ENCODE measurements around the gene RSPH10B2. TPM values are rescaled to one million over a fixed set of nuclear protein-coding genes. Genes with fewer than 3 reads are reported as not detected.
"Not testable (repeated sequence)": the region's sequence is repeated elsewhere in the genome, so short reads cannot be mapped to it uniquely, and the experiment has no call there.

Gene RSPH10B2
- total and polyA plus RNA-seq, 2 of the 8 experiments (the other 6 are each of a cell fraction or from before 2014, with no cell fraction given) = 0.14 to 0.35 TPM

DNA sequence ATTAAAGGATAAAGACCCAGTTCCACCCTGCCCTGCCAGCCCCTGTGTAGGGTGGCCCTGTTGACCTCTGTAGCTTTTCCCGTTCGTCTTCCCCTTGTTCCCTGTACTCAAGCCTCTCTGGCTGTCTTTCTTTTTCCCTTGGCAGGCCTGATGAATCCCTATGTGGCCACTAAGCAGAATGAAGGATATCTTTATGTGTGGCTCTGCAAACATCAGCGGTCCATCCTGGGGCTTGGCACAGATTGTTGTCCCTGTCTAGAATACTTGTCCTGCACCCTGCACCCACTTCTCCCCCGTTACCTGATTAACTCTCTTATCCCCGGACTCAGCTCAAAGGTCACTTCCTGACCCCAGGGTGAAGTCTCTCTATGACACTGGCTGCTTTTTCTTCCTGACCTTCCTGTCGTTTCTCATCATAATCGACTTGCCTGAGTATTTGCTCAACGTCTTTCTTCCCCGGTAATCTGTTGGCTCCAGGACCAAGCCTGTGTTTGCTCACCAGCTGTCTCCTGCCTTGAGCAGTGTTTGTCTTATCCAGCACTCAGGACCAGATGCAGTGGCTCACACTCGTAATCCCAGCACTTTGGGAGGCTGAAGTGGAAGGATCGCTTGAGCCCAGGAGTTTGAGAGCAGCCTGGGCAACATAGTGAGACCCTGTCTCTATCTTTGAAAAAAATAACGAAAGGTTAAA lies 9.3 kb upstream of the RSPH10B2 start:
- H2BK20ac ChIP-seq (ENCODE audit: low read length); H3K18ac ChIP-seq (ENCODE audit: extremely low read depth, low read length); DNase-seq (ENCODE audit: low read depth in 1 of 2, low spot score in 2 of 2); H2AK5ac ChIP-seq (ENCODE audit: low read depth, low read length); H3K79me2 ChIP-seq (ENCODE audit: control insufficient read depth in 1 of 2, insufficient read depth in 2 of 2, low read length in 2 of 2); H3K4me2 ChIP-seq (ENCODE audit: insufficient read depth in 1 of 2, low read depth in 2 of 2, low read length in 2 of 2); H3K9me3 ChIP-seq (ENCODE audit: insufficient read depth in 2 of 2, low read depth in 1 of 2, low read length in 1 of 2); H3K27me3 ChIP-seq (replicated peaks in 1 of 4; ENCODE audit: control insufficient read depth in 3 of 4, extremely low read depth in 1 of 4, insufficient read depth in 3 of 4, low read length in 3 of 4); H2BK5ac ChIP-seq (ENCODE audit: low read depth, low read length); H3K27ac ChIP-seq (ENCODE audit: low read depth, low read length); H3K4me1 ChIP-seq (replicated peaks in 1 of 4; ENCODE audit: control insufficient read depth in 3 of 4, insufficient read depth in 4 of 4, low read length in 3 of 4); H2AFZ ChIP-seq (ENCODE audit: low read length); H3K56ac ChIP-seq (replicated peaks; ENCODE audit: insufficient read length, low read depth, low read length); H3K14ac ChIP-seq (ENCODE audit: insufficient read length); H2BK15ac ChIP-seq (ENCODE audit: low read length); H3K23ac ChIP-seq (ENCODE audit: insufficient read length); H3K36me3 ChIP-seq (ENCODE audit: control insufficient read depth in 2 of 4, insufficient read depth in 4 of 4, low read length in 3 of 4); H4K20me1 ChIP-seq (replicated peaks in 1 of 2; ENCODE audit: control insufficient read depth in 1 of 2, insufficient read depth in 2 of 2, low read length in 2 of 2); H3K23me2 ChIP-seq (ENCODE audit: low read depth, low read length); H2BK12ac ChIP-seq (ENCODE audit: low read depth, low read length); H2BK120ac ChIP-seq (replicated peaks; ENCODE audit: low read depth, low read length); H3K4me3 ChIP-seq (ENCODE audit: extremely low read depth in 1 of 4, insufficient read depth in 2 of 4, low read depth in 3 of 4, low read length in 4 of 4); H3K79me1 ChIP-seq (ENCODE audit: low read depth, low read length); H3K4ac ChIP-seq (replicated peaks; ENCODE audit: insufficient read length, low read depth, low read length); H4K91ac ChIP-seq (replicated peaks; ENCODE audit: insufficient read length, low read length); H4K5ac ChIP-seq (ENCODE audit: insufficient read length, low read depth, low read length); CTCF ChIA-PET (ENCODE audit: partially characterized antibody); H3K9ac ChIP-seq (replicated peaks in 1 of 4; ENCODE audit: extremely low read depth in 1 of 4, low read depth in 3 of 4, low read length in 3 of 4); H4K8ac ChIP-seq (ENCODE audit: extremely low read depth, insufficient read depth, low read length); FAIRE-seq; POLR2A ChIA-PET (ENCODE audit: partially characterized antibody): not testable (repeated sequence)
- WGBS, 2 experiments (ENCODE audit: extremely low coverage in 1 of 2, insufficient coverage in 1 of 2, insufficient read length in 1 of 2, insufficient replicate concordance in 2 of 2, low coverage in 1 of 2, low lambda C conversion rate in 2 of 2, missing lambda C conversion rate in 1 of 2) = 100% methylated on average over 1 of the region's 12 CpGs; no CpG with 5 or more reads in 1 of the 2 experiments

DNA sequence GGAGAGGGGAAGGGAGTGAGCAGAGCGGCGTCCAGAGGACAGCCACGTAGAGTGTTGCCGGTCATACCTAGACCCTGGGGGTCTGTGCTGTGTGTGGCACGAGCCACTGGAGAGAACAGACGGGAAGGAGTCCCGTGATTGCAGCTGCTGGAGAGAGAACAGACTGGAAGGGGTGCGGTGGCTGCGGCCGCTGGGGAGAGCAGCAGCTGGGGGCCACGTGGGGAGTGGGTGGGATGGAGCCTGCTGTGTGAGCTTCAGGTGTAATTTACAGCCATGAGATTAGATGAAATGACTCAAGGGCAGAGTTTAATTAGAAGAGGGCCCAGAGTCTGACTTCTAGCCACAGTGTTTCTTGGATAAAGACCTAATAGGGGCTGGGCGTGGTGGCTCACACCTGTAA lies 4.6 kb upstream of the RSPH10B2 start:
- WGBS, 2 experiments (ENCODE audit: extremely low coverage in 1 of 2, insufficient coverage in 1 of 2, insufficient read length in 1 of 2, insufficient replicate concordance in 2 of 2, low coverage in 1 of 2, low lambda C conversion rate in 2 of 2, missing lambda C conversion rate in 1 of 2) = 86% methylated on average over 6 of the region's 12 CpGs; no CpG with 5 or more reads in 1 of the 2 experiments
- CTCF ChIA-PET (ENCODE audit: partially characterized antibody); H3K23me2 ChIP-seq (ENCODE audit: low read depth, low read length); H4K8ac ChIP-seq (ENCODE audit: extremely low read depth, insufficient read depth, low read length); H3K79me2 ChIP-seq (ENCODE audit: control insufficient read depth in 1 of 2, insufficient read depth in 2 of 2, low read length in 2 of 2); H3K4me2 ChIP-seq (ENCODE audit: insufficient read depth in 1 of 2, low read depth in 2 of 2, low read length in 2 of 2); H2BK12ac ChIP-seq (ENCODE audit: low read depth, low read length); H2BK5ac ChIP-seq (ENCODE audit: low read depth, low read length); H3K14ac ChIP-seq (ENCODE audit: insufficient read length); FAIRE-seq; H2AFZ ChIP-seq (ENCODE audit: low read length); H4K91ac ChIP-seq (replicated peaks; ENCODE audit: insufficient read length, low read length); H3K79me1 ChIP-seq (ENCODE audit: low read depth, low read length); H3K9ac ChIP-seq (replicated peaks in 1 of 4; ENCODE audit: extremely low read depth in 1 of 4, low read depth in 3 of 4, low read length in 3 of 4); H3K18ac ChIP-seq (ENCODE audit: extremely low read depth, low read length); DNase-seq (ENCODE audit: low read depth in 1 of 2, low spot score in 2 of 2); H3K4ac ChIP-seq (replicated peaks; ENCODE audit: insufficient read length, low read depth, low read length); H3K56ac ChIP-seq (replicated peaks; ENCODE audit: insufficient read length, low read depth, low read length); H2AK5ac ChIP-seq (ENCODE audit: low read depth, low read length); H2BK15ac ChIP-seq (ENCODE audit: low read length); H3K27ac ChIP-seq (ENCODE audit: low read depth, low read length); H2BK120ac ChIP-seq (replicated peaks; ENCODE audit: low read depth, low read length); H3K4me1 ChIP-seq (replicated peaks in 1 of 4; ENCODE audit: control insufficient read depth in 3 of 4, insufficient read depth in 4 of 4, low read length in 3 of 4); POLR2A ChIA-PET (ENCODE audit: partially characterized antibody); H3K27me3 ChIP-seq (replicated peaks in 1 of 4; ENCODE audit: control insufficient read depth in 3 of 4, extremely low read depth in 1 of 4, insufficient read depth in 3 of 4, low read length in 3 of 4); H4K5ac ChIP-seq (ENCODE audit: insufficient read length, low read depth, low read length); H2BK20ac ChIP-seq (ENCODE audit: low read length); H3K4me3 ChIP-seq (ENCODE audit: extremely low read depth in 1 of 4, insufficient read depth in 2 of 4, low read depth in 3 of 4, low read length in 4 of 4); H3K9me3 ChIP-seq (ENCODE audit: insufficient read depth in 2 of 2, low read depth in 1 of 2, low read length in 1 of 2); H3K23ac ChIP-seq (ENCODE audit: insufficient read length); H4K20me1 ChIP-seq (replicated peaks in 1 of 2; ENCODE audit: control insufficient read depth in 1 of 2, insufficient read depth in 2 of 2, low read length in 2 of 2); H3K36me3 ChIP-seq (ENCODE audit: control insufficient read depth in 2 of 4, insufficient read depth in 4 of 4, low read length in 3 of 4): not testable (repeated sequence)

All from H1 (cell line).